ENCODE measurements around the gene PLEKHA6.
A peak's percentile ranks its signal among the peaks of the same experiment; 100 is the strongest.

The PLEKHA6 gene

DNA sequence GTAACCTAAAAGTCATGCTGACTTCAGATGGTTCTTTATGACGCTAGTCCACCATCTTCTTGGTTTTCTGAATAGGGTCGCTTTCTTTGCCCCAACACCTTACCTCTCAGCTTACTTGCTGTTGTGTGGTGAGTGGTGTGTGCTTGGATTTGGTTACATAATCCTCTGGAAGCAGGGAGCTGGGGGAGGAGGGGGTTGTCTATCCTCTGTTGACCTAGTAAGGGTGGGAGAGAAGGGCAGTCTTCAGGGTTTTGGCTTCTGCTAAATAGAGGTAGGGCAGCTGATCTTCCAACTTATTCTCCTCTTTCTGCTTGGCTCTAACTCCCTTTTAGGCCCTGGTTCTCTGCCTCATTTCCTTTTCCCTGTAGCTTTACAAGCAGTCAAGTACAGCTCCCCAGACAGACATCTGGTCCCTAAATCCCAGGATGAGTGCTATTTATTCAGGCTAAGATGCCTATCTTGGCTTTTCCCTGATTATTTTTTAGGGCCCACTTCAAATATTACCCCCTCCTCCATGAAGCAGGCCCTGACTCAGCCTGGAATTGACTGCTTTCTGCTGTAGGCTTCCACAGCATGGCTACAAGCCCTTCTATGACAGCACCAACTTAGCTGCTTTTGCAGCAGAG, 187.2 kb downstream of the PLEKHA6 start:
- no peak overlapping the region for H3K4me3 ChIP-seq (ENCODE audit: low read depth, low read length)
- no peak overlapping the region for H2AFZ ChIP-seq (ENCODE audit: insufficient read depth, low read length, poor library complexity)
- no peak overlapping the region for H3K14ac ChIP-seq (ENCODE audit: low read length)
- H3K79me2 ChIP-seq (ENCODE audit: control insufficient read depth, insufficient read depth, low read length, poor library complexity): no peaks in the 10 kb centered on the region
- no peak overlapping the region for H2BK12ac ChIP-seq (ENCODE audit: low read length)
- H3K36me3 ChIP-seq (ENCODE audit: control insufficient read depth in 1 of 2, insufficient read depth in 2 of 2, low read length in 2 of 2): no peaks in the 10 kb centered on the region
- H3K23ac ChIP-seq (ENCODE audit: low read length): no peak overlapping the region
- no peak overlapping the region for H2BK5ac ChIP-seq (ENCODE audit: low read depth, low read length, poor library complexity)
- no peak overlapping the region for H4K91ac ChIP-seq (ENCODE audit: low read depth, low read length)
- no peak overlapping the region for H2BK120ac ChIP-seq (ENCODE audit: insufficient read depth, low read length, poor library complexity)
- H2AK5ac ChIP-seq (ENCODE audit: low read length): no peak overlapping the region
- peaks cover 2% of the 10 kb centered on the region for H3K9me3 ChIP-seq (ENCODE audit: insufficient read depth, low read depth, low read length)
- no peak overlapping the region for H3K4me2 ChIP-seq (ENCODE audit: low read length)
- no peaks in the 10 kb centered on the region for H3K27me3 ChIP-seq (ENCODE audit: insufficient read depth, low read length)
- H4K8ac ChIP-seq (ENCODE audit: low read depth, low read length): no peak overlapping the region
- H3K27ac ChIP-seq (ENCODE audit: low read depth, low read length): no peak overlapping the region
- no peaks in the 10 kb centered on the region for H3K79me1 ChIP-seq (ENCODE audit: low read length)
- peaks cover 2 to 7% of the 10 kb centered on the region in 2 experiments for H3K4me1 ChIP-seq (ENCODE audit: control insufficient read depth in 1 of 2, insufficient read depth in 2 of 2, low read length in 2 of 2)
- DNase-seq: no peak
- WGBS (ENCODE audit: extremely low coverage, insufficient coverage, insufficient read length): no CpG with 5 or more reads among the region's 2 CpGs
- no peak overlapping the region for H3K9ac ChIP-seq (ENCODE audit: low read length)
- no peak overlapping the region for H4K12ac ChIP-seq (ENCODE audit: low read depth, low read length)
- H3K18ac ChIP-seq (ENCODE audit: low read length): no peak overlapping the region
- no peak overlapping the region for H3K4ac ChIP-seq (ENCODE audit: low read depth, low read length)

DNA sequence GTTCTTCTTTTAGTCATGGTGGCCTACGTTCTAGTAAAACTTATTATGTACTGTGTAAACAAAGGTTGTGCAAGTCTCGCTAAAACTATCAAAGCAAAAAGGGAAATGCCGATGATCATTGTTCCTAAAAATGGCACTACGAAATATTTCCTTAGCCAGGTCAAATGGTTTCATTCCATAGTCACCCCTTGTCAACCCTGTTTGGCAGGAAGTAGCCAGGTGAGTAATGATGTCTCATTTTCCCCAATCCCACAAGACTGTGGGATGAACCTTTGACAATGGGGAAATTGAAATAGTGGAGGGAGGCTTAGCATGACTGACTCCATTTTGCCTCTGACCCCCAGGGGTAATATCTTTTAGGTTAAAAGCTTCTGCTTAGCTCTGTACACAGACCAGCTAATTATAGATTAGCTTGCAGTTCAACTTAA, 188.0 kb downstream of the PLEKHA6 start:
- Histone ChIP-seq H3K4me1 (ENCODE audit: control insufficient read depth in 1 of 2, insufficient read depth in 2 of 2, low read length in 2 of 2) (peaks cover 2 to 7% of the 10 kb centered on the region in 2 experiments), H2BK120ac (ENCODE audit: insufficient read depth, low read length, poor library complexity) (no peak overlapping the region), H3K23ac (ENCODE audit: low read length) (no peak overlapping the region), H3K79me2 (ENCODE audit: control insufficient read depth, insufficient read depth, low read length, poor library complexity) (no peaks in the 10 kb centered on the region), H3K4me2 (ENCODE audit: low read length) (no peak overlapping the region), H2AK5ac (ENCODE audit: low read length) (no peak overlapping the region), H3K27me3 (ENCODE audit: insufficient read depth, low read length) (no peaks in the 10 kb centered on the region), H3K14ac (ENCODE audit: low read length) (no peak overlapping the region), H3K36me3 (ENCODE audit: control insufficient read depth in 1 of 2, insufficient read depth in 2 of 2, low read length in 2 of 2) (no peaks in the 10 kb centered on the region), H3K9me3 (ENCODE audit: insufficient read depth, low read depth, low read length) (peaks cover 2% of the 10 kb centered on the region), H2AFZ (ENCODE audit: insufficient read depth, low read length, poor library complexity) (no peak overlapping the region), H2BK5ac (ENCODE audit: low read depth, low read length, poor library complexity) (no peak overlapping the region), H3K9ac (ENCODE audit: low read length) (no peak overlapping the region), H4K8ac (ENCODE audit: low read depth, low read length) (no peak overlapping the region), H3K4me3 (ENCODE audit: low read depth, low read length) (no peak overlapping the region), H4K91ac (ENCODE audit: low read depth, low read length) (no peak overlapping the region), H3K18ac (ENCODE audit: low read length) (no peak overlapping the region), H3K79me1 (ENCODE audit: low read length) (no peaks in the 10 kb centered on the region), H4K12ac (ENCODE audit: low read depth, low read length) (no peak overlapping the region), H3K4ac (ENCODE audit: low read depth, low read length) (no peak overlapping the region), H3K27ac (ENCODE audit: low read depth, low read length) (no peak overlapping the region), H2BK12ac (ENCODE audit: low read length) (no peak overlapping the region)
- DNase-seq: peak; percentile 70 to 96
- no CpG with 5 or more reads among the region's 4 CpGs for WGBS (ENCODE audit: extremely low coverage, insufficient coverage, insufficient read length)

DNA sequence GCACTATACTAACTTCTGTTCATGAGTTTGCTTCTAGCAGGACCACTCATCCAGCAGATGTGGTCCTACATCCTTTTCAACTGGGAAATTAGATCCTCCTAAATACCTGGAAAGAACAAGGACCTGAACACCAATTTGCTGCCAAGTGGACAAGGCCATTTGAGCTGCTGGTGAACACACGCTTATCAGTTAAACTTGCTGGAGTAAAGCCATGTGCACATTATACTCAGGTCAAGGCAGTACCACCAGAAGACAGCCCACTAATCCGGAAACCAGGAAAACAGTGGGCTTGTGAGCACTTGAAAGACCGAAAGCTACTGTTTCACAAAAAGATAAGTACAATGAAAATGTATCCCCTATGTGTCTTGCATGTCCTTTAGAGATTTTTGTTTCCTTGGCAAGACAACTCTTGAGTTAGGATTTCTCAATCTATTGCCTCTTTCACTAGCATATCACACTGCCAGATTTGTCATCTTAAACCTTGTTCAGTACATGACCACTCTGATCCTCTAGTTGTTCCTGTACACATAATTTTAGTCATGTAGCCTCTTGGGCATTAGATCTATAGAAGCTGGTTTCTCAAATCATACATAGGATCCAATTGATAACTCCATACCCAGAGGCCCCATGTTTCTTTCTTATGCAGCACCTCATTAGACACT, 189.1 kb downstream of the PLEKHA6 start:
- H3K4me3 ChIP-seq (ENCODE audit: low read depth, low read length): no peak overlapping the region
- H4K12ac ChIP-seq (ENCODE audit: low read depth, low read length): no peak overlapping the region
- H4K91ac ChIP-seq (ENCODE audit: low read depth, low read length): no peak overlapping the region
- no peak overlapping the region for H3K4ac ChIP-seq (ENCODE audit: low read depth, low read length)
- no peak overlapping the region for H2AK5ac ChIP-seq (ENCODE audit: low read length)
- H2BK5ac ChIP-seq (ENCODE audit: low read depth, low read length, poor library complexity): no peak overlapping the region
- H4K8ac ChIP-seq (ENCODE audit: low read depth, low read length): no peak overlapping the region
- H3K4me2 ChIP-seq (ENCODE audit: low read length): no peak overlapping the region
- H3K4me1 ChIP-seq (ENCODE audit: control insufficient read depth in 1 of 2, insufficient read depth in 2 of 2, low read length in 2 of 2): peaks cover 2 to 7% of the 10 kb centered on the region in 2 experiments
- H3K23ac ChIP-seq (ENCODE audit: low read length): no peak overlapping the region
- no peak overlapping the region for H2BK12ac ChIP-seq (ENCODE audit: low read length)
- H3K36me3 ChIP-seq (ENCODE audit: control insufficient read depth in 1 of 2, insufficient read depth in 2 of 2, low read length in 2 of 2): no peaks in the 10 kb centered on the region
- no peak overlapping the region for H3K14ac ChIP-seq (ENCODE audit: low read length)
- H3K18ac ChIP-seq (ENCODE audit: low read length): no peak overlapping the region
- H2AFZ ChIP-seq (ENCODE audit: insufficient read depth, low read length, poor library complexity): no peak overlapping the region
- no peak overlapping the region for H3K9ac ChIP-seq (ENCODE audit: low read length)
- WGBS (ENCODE audit: extremely low coverage, insufficient coverage, insufficient read length): no CpG with 5 or more reads among the region's 3 CpGs
- no peak overlapping the region for H2BK120ac ChIP-seq (ENCODE audit: insufficient read depth, low read length, poor library complexity)
- peaks cover 4% of the 10 kb centered on the region for H3K9me3 ChIP-seq (ENCODE audit: insufficient read depth, low read depth, low read length)
- DNase-seq: no peak
- no peaks in the 10 kb centered on the region for H3K27me3 ChIP-seq (ENCODE audit: insufficient read depth, low read length)
- no peaks in the 10 kb centered on the region for H3K79me1 ChIP-seq (ENCODE audit: low read length)
- no peaks in the 10 kb centered on the region for H3K79me2 ChIP-seq (ENCODE audit: control insufficient read depth, insufficient read depth, low read length, poor library complexity)
- H3K27ac ChIP-seq (ENCODE audit: low read depth, low read length): no peak overlapping the region

DNA sequence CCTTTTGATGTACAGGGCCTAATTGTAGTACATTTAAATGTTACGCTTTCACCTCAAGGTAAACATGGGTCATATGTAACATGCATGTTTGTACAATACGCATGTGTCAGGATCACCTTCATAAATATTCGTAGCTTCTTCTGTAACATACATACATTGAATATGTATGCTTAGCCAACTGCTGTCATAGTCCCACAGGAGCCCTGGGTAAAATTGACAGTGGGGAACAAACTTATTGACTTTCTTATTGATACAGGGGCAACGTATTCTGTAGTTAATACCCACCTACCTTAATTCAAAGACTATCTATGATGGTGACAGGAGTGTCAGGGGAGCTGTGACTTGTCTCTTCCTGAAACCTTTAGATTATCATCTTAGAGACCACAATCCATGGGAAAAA, 189.9 kb downstream of the PLEKHA6 start:
- Histone ChIP-seq H3K9ac (ENCODE audit: low read length) (no peak overlapping the region), H3K36me3 (ENCODE audit: control insufficient read depth in 1 of 2, insufficient read depth in 2 of 2, low read length in 2 of 2) (no peaks in the 10 kb centered on the region), H3K4ac (ENCODE audit: low read depth, low read length) (no peak overlapping the region), H2BK5ac (ENCODE audit: low read depth, low read length, poor library complexity) (no peak overlapping the region), H4K91ac (ENCODE audit: low read depth, low read length) (no peak overlapping the region), H3K18ac (ENCODE audit: low read length) (no peak overlapping the region), H3K23ac (ENCODE audit: low read length) (no peak overlapping the region), H2BK120ac (ENCODE audit: insufficient read depth, low read length, poor library complexity) (no peak overlapping the region), H2BK12ac (ENCODE audit: low read length) (no peak overlapping the region), H3K4me1 (ENCODE audit: control insufficient read depth in 1 of 2, insufficient read depth in 2 of 2, low read length in 2 of 2) (peaks cover 2 to 7% of the 10 kb centered on the region in 2 experiments), H3K9me3 (ENCODE audit: insufficient read depth, low read depth, low read length) (peaks cover 4% of the 10 kb centered on the region), H4K12ac (ENCODE audit: low read depth, low read length) (no peak overlapping the region), H2AFZ (ENCODE audit: insufficient read depth, low read length, poor library complexity) (no peak overlapping the region), H3K4me2 (ENCODE audit: low read length) (no peak overlapping the region), H4K8ac (ENCODE audit: low read depth, low read length) (no peak overlapping the region), H3K14ac (ENCODE audit: low read length) (no peak overlapping the region), H3K79me1 (ENCODE audit: low read length) (no peaks in the 10 kb centered on the region), H3K27ac (ENCODE audit: low read depth, low read length) (no peak overlapping the region), H3K4me3 (ENCODE audit: low read depth, low read length) (no peak overlapping the region), H3K27me3 (ENCODE audit: insufficient read depth, low read length) (no peaks in the 10 kb centered on the region), H3K79me2 (ENCODE audit: control insufficient read depth, insufficient read depth, low read length, poor library complexity) (no peaks in the 10 kb centered on the region), H2AK5ac (ENCODE audit: low read length) (no peak overlapping the region)
- WGBS (ENCODE audit: extremely low coverage, insufficient coverage, insufficient read length): no CpG with 5 or more reads among the region's 4 CpGs
- DNase-seq: no peak

Measured in trophoblast cell (in vitro differentiated cells and primary cell).